GM20431 (cell line): ENCODE data around the gene DISC1.

ENCODE experiments used
- in situ Hi-C: fragments of 300-500 bp; cut with MseI, MboI; formaldehyde crosslinking; loops from one replicate; pipeline ENCODE4 v1.15.0; 2020; ENCODE audit warnings: low sequenced_read_pairs; ENCODE audit not compliant: unreplicated experiment

The DISC1 gene

GRCh38 chr1:231839999-231840398, 213.4 kb downstream of the DISC1 start:
- in situ Hi-C loops = no loop called here

GRCh38 chr1:231841616-231842344, 215.2 kb downstream of the DISC1 start:
- in situ Hi-C loops = no loop called here

DNA sequence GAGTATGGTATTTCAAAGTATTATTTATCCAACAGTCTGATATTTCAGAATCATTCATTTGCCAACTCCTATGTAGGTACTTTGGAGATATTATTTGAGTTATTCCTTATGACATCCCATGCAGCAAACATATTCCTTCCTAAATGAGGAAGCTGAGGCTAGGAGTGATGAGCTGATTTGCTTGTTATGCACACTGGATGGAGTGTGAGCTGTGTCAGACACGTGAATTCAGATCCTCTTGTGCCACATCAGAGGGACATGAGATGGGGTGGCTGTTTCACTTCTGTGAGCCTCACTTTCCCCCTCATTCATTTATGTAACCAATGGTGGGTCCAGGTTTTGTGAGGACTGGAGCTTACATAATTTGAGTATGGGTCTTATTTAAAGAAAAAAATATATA, 215.9 kb downstream of the DISC1 start:
- in situ Hi-C loops = no loop called here

- in situ Hi-C loops = no loop called here
Measured at GRCh38 chr1:231844986-231845502, 218.5 kb downstream of the DISC1 start.

DNA sequence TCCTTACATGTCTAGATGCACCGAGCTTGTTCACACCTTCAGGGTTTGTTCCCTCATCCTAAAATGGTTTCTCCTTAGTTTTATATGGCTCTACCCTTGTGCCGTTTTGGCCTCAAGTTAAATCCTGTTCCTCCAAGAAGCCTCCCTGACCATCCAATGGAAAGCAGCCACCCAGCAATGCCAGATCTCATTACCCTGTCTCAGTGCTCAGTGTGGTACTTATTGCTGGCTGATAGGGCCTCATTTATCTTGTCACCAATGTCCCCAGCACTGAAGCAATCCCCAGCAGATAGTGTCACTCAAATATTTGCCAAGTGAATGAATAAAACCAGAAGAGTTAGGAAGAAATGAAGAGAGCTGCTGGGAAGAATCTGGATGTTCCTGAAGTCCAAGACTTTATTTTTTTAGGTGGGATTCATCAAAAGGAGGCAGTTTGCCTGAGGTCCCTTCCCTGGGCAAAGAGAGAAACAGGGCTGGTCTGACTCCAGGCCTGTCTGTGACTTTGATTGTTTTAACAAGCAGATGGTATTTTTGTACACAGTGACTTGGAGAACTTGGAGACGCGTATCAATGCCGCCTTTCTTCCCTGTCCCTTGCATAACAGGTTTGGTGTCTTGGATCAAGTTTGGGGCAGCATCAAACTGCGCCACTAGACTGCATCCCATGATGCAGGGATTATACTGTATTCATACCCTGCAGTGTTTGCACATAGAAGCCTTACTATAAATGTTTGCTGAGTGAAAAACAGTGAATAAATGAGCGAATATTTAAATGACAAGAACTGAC, 221.2 kb downstream of the DISC1 start:
- in situ Hi-C loops = no loop called here

DNA sequence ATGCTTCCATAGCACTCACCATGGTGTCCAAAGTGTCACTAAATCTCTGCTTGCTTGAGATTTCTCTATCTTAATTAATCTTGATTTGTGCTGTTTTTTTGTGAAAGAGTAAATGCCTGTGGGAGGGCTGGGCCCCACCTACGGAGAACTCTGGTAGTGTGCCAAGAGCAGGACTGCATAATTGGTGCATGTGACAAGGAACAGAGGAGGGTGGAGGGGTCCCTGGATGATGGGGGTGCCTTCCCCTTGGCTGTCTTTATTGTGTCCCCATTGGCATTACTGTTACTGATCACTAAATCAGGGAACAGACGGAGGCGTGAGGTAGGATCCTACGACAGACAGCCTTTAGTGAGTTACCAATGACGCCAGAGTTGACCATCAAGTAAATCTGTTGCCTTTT, 223.4 kb downstream of the DISC1 start:
- in situ Hi-C loops = no loop called here

DNA sequence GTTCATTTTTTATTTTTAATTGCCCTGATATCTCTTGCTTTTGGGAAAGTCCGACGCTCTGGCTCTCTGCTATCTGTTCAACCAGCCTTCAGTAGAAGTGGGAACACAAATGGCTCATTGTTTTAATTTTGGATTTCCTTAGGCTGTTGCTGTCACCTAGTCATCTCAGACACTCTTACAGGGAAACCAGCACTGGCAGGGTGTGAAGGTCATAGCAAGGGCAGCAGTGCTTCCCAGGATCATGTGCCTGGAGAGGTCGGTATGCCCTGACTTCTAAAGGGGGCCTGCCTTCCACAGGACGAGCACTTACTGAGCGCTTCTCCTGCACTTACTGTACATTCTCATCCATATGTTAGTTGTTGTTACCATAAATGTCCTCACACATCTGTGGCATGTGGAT, 224.2 kb downstream of the DISC1 start:
- in situ Hi-C loops = no loop called here

DNA sequence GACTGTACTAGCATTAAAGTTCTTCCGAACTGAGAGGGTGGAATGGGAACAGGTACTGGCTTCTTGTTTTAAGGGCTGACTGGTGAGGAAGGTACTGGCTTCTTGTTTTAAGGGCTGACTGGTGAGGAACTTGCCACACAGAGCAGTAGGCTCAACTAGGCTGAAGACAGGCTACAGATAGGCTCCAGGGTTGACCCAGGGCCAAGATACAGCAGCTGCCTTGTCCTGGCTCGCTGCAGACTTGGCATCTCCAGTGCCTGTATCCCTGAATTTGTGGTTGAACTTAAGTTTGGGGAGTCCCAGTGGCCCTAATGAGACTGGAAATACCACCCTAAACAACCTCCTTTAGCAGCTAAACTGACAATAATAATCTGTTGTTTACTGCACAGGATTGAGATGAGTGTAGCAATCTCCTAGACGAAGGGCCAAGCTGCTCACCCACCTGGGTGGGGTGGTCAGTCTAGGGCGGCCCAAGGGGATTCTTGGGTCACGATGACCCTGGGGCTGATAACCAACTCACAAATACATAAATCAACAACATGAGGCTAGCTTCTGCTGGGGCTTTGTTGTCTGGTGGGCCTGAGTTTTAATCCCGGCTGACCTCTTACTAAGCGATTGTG, 227.1 kb downstream of the DISC1 start:
- in situ Hi-C loops = no loop called here

DNA sequence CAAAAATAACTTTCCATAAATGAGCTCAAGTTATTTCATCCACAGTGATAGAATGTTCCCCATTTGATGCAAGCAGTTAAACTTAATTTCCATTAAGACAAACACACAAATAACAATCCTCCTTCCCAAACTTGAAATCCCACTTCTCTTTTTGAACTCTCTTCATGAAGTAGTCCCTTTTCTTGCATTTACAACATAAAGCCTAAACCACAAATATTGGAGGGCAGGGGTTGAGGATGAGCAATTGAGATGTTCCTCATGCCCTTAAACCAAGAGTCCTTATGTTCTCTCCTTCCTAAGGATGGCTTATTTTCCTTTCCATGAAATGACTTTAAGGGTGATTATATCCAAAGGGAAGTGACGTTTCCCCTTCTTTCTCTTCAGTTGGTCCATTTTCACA, 228.8 kb downstream of the DISC1 start:
- in situ Hi-C loops = no loop called here

- in situ Hi-C loops = no loop called here
Measured at GRCh38 chr1:231855926-231856325, 229.3 kb downstream of the DISC1 start.

DNA sequence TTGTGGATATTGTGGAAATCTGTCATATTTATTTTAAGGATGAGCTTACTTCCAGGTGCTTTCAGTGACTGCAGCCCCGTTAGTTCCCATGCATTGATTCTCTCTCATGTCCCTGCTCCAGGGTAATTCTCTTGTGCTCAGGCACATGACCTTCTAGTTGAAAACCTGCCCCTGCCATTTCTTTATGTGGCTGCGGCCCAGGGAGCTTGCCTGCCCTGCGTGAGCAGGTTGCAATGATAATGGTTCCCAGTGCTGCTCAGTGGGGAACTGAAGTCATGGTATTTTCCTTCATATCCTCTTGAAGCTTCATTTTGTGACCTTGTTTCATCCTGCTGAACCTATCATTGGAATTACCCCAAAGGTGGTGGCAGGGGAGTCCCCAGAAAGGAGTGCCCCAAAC, 229.8 kb downstream of the DISC1 start:
- in situ Hi-C loops = no loop called here

GRCh38 chr1:231856894-231857293, 230.3 kb downstream of the DISC1 start:
- in situ Hi-C loops = no loop called here

GRCh38 chr1:231857609-231858135, 231.1 kb downstream of the DISC1 start:
- in situ Hi-C loops = no loop called here

- in situ Hi-C loops = no loop called here
Measured at GRCh38 chr1:231860221-231861088, 233.9 kb downstream of the DISC1 start.

GRCh38 chr1:231861541-231862481, 235.2 kb downstream of the DISC1 start:
- in situ Hi-C loops = no loop called here

GRCh38 chr1:231862611-231863010, 236.0 kb downstream of the DISC1 start:
- in situ Hi-C loops = no loop called here

- in situ Hi-C loops = no loop called here
Measured at GRCh38 chr1:231865331-231865730, 238.7 kb downstream of the DISC1 start.

DNA sequence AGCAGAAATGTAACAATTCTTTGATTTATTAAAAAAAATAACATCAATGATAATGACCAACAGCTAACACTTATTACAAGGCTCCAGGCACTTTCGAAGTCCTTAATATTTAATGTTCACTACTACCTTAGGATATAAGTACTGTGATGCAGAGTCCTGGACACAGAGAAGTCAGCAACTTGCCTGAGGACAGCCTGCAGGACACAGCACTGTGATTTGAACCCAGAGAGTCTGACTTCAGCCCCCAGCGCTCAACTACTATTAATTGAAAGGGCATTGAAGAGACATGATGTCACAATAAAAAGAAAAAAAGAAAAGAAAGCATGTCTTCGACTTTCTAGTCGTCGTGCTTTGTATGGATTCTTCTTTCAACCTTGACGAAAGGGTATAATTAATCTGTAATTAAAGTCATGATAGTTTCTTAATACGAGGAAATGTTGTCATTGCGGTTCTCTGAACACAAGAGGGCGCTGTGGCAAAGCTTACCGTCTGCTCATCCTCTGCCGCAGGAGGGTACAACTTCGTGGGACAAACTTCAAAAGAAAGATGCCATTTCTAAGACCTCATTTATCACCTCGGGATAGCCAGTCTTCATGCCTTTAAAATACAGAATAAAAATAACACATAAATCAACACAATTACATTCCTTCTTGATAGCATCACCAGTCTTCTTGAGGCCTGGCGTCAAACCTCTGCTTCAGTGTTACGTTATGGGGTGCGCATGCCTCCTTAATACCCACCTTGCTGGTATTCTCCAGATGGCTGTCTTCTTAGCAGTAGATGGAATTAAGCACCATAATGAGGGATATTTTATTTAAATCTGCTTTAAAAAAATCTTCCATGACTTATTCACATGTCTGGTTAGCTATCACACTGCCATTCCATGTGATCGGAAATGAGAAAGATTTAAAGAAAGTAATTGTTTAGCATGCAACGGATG, 240.1 kb downstream of the DISC1 start:
- in situ Hi-C loops = no loop called here
